HepG2 (cell line): Measurements from ENCODE around the gene DNASE1L2. TPM values are rescaled to one million over a fixed set of nuclear protein-coding genes. Genes with fewer than 3 reads are reported as not detected.
A peak's percentile ranks its signal among the peaks of the same experiment; 100 is the strongest.

Experiments
- DDIT3 ChIP-seq: sonication (generic); formaldehyde crosslinking; IDR thresholded peaks from 2 replicates; pipeline ENCODE4 v1.4.0; 2020; ENCODE audit warnings: mild to moderate bottlenecking, missing genetic modification reagents
- KLF9 ChIP-seq: IDR thresholded peaks from 2 replicates; pipeline ENCODE4 v1.6.1; 2016; ENCODE audit warnings: low read depth
- MED8 ChIP-seq: sonication (generic); formaldehyde crosslinking; IDR thresholded peaks from 2 replicates; pipeline ENCODE4 v1.8.1; 2023; ENCODE audit warnings: mild to moderate bottlenecking, missing genetic modification reagents; ENCODE audit not compliant: insufficient replicate concordance
- NFE2L1 ChIP-seq: sonication (generic); formaldehyde crosslinking; IDR thresholded peaks from 2 replicates; pipeline ENCODE4 v1.4.0; 2020; ENCODE audit warnings: missing genetic modification reagents, mild to moderate bottlenecking, borderline replicate concordance
- NRL ChIP-seq: sonication (generic); formaldehyde crosslinking; IDR thresholded peaks from 2 replicates; pipeline ENCODE4 v1.5.0; 2020; ENCODE audit warnings: missing genetic modification reagents, mild to moderate bottlenecking, moderate library complexity, borderline replicate concordance
- REPIN1 ChIP-seq: sonication (generic); formaldehyde crosslinking; IDR thresholded peaks from 2 replicates; pipeline ENCODE4 v1.8.0; 2022; ENCODE audit warnings: missing genetic modification reagents, low read depth, mild to moderate bottlenecking, borderline replicate concordance
- SALL2 ChIP-seq: sonication (generic); formaldehyde crosslinking; IDR thresholded peaks from 2 replicates; pipeline ENCODE4 v1.8.1; 2023; ENCODE audit warnings: mild to moderate bottlenecking, missing genetic modification reagents, inconsistent platforms
- YY1 ChIP-seq: IDR thresholded peaks from 2 replicates; pipeline ENCODE4 v1.6.1; 2011; ENCODE audit warnings: low read length, low read depth, moderate library complexity, mild to moderate bottlenecking; ENCODE audit not compliant: insufficient read depth, insufficient replicate concordance
- ZNF101 ChIP-seq: sonication (generic); formaldehyde crosslinking; IDR thresholded peaks from 2 replicates; pipeline ENCODE4 v1.4.0; 2020; ENCODE audit warnings: mild to moderate bottlenecking, low read depth, missing genetic modification reagents, borderline replicate concordance
- ZNF12 ChIP-seq: sonication (generic); formaldehyde crosslinking; IDR thresholded peaks from 2 replicates; pipeline ENCODE4 v1.5.0; 2020; ENCODE audit warnings: missing genetic modification reagents
- ZNF24 ChIP-seq: fragments of 450-650 bp; IDR thresholded peaks from 2 replicates; pipeline ENCODE4 v1.6.1; 2017; ENCODE audit warnings: antibody characterized with exemption, mild to moderate bottlenecking
- ZNF530 ChIP-seq: sonication (generic); formaldehyde crosslinking; IDR thresholded peaks from 2 replicates; pipeline ENCODE4 v1.5.0; 2020; ENCODE audit warnings: low read depth, mild to moderate bottlenecking, missing genetic modification reagents
- ZNF713 ChIP-seq: sonication (generic); formaldehyde crosslinking; IDR thresholded peaks from 2 replicates; pipeline ENCODE4 v1.4.0; 2020; ENCODE audit warnings: mild to moderate bottlenecking, missing genetic modification reagents
- ZSCAN22 ChIP-seq: sonication (generic); formaldehyde crosslinking; IDR thresholded peaks from 2 replicates; pipeline ENCODE4 v1.4.0; 2020; ENCODE audit warnings: mild to moderate bottlenecking, missing genetic modification reagents
- polyA plus RNA-seq, 8 experiments: library from polyadenylated mRNA; depleted of rRNA in 3 of 8; stranded (reverse) in 7 of 8; unstranded in 1 of 8; fragments of >200 nt; fragmentation: Illumina TruSeq in 4 of 8; extraction: Trizol in 4 of 8; gene quantifications; 2 replicates each; pipeline versions ENCODE4 v1.2.1 to v1.2.3, GENCODE V29; 2011 to 2016; ENCODE audit warnings: low read depth in 4 of 8, missing spikeins in 1 of 8, mixed read lengths in 1 of 8; ENCODE audit not compliant: insufficient read depth in 1 of 8
- total RNA-seq, 5 experiments: library from RNA; depleted of rRNA; stranded (reverse); fragments of >200 nt; fragmentation: Illumina TruSeq; extraction: Trizol; gene quantifications; 2 replicates each; pipeline ENCODE4 v1.2.3, GENCODE V29; 2016; ENCODE audit warnings: low read depth in 1 of 5
- TF ChIP-seq, protein P1 (sequence below): sonication (generic); formaldehyde crosslinking; IDR thresholded peaks from 2 replicates; pipeline ENCODE4 v1.4.0; 2020; ENCODE audit warnings: mild to moderate bottlenecking, missing genetic modification reagents
- TF ChIP-seq, protein P2 (sequence below): sonication (generic); IDR thresholded peaks from 2 replicates; pipeline ENCODE4 v1.6.1; 2016; ENCODE audit warnings: low read depth, borderline replicate concordance
- TF ChIP-seq, protein P3 (sequence below): sonication (generic); formaldehyde crosslinking; IDR thresholded peaks from 2 replicates; pipeline ENCODE4 v1.5.1; 2020; ENCODE audit warnings: missing genetic modification reagents, mild to moderate bottlenecking, borderline replicate concordance

The DNASE1L2 gene
- total and polyA plus RNA-seq, 2 of the 13 experiments (the other 11 are each of a cell fraction or from before 2014, with no cell fraction given) = 0.44 to 0.50 TPM

GRCh38 chr16:2205104-2205966 lies 30.9 kb upstream of the DNASE1L2 start, which contains the start of gene MLST8 (continued):
- TF ChIP-seq, protein P1, sequence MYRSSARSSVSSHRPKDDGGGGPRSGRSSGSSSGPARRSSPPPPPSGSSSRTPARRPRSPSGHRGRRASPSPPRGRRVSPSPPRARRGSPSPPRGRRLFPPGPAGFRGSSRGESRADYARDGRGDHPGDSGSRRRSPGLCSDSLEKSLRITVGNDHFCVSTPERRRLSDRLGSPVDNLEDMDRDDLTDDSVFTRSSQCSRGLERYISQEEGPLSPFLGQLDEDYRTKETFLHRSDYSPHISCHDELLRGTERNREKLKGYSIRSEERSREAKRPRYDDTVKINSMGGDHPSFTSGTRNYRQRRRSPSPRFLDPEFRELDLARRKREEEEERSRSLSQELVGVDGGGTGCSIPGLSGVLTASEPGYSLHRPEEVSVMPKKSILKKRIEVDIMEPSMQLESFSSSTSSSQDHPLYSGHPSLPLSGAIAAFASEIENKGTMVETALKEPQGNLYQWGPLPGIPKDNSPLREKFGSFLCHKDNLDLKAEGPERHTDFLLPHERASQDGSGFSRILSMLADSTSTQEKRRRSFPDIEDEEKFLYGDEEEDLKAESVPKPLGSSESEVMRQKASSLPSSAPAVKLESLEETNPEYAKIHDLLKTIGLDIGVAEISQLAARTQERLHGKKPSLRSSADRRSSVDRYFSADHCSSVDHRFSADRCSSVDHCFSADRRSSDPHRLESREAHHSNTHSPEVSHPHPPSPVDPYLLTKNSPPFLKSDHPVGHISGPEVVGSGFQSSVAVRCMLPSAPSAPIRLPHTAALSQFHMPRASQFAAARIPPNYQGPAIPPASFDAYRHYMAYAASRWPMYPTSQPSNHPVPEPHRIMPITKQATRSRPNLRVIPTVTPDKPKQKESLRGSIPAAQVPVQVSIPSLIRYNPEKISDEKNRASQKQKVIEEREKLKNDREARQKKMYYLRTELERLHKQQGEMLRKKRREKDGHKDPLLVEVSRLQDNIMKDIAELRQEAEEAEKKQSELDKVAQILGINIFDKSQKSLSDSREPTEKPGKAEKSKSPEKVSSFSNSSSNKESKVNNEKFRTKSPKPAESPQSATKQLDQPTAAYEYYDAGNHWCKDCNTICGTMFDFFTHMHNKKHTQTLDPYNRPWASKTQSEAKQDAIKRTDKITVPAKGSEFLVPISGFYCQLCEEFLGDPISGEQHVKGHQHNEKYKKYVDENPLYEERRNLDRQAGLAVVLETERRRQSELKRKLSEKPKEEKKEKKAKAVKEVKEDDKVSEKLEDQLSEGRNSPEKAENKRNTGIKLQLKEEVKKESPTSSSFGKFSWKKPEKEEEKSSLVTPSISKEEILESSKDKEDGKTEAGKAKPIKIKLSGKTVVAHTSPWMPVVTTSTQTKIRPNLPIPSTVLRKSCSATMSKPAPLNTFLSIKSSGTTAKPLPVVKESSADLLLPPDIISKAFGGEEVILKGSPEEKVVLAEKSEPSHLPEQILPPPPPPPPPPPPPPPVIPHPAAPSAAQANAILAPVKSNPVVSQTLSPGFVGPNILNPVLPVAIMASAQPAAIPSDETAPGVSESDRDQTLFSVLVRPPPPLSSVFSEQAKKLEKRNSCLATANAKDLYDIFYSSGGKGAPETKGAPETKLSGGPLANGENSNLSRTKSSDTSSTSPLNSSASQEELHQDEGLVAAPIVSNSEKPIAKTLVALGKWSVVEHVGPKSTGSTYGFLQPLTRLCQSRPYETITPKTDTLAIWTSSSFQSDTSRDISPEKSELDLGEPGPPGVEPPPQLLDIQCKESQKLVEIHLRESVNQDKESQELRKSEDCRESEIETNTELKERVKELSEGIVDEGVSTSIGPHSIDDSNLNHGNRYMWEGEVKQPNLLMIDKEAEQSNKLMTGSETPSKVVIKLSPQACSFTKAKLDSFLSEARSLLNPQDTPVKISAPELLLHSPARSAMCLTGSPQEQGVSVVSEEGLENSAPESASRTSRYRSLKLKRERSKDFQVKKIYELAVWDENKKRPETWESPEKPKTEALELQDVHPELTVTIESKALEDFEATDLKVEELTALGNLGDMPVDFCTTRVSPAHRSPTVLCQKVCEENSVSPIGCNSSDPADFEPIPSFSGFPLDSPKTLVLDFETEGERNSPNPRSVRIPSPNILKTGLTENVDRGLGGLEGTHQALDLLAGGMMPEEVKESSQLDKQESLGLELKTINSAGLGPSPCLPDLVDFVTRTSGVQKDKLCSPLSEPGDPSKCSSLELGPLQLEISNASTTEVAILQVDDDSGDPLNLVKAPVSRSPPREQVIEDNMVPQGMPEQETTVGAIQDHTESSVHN (CRISPR knock-in tag) = no peak
- peak; percentile 32; the same call in 1 of the 2 replicates for TF ChIP-seq NRL (CRISPR knock-in tag)
- TF ChIP-seq ZNF24 = no peak
- TF ChIP-seq YY1 = peak; percentile 84
- TF ChIP-seq MED8 = peak; percentile 62
- TF ChIP-seq ZNF713 = no peak
- peak; percentile 25; the same call in 1 of the 2 replicates for TF ChIP-seq NFE2L1 (CRISPR knock-in tag)
- TF ChIP-seq, protein P2, sequence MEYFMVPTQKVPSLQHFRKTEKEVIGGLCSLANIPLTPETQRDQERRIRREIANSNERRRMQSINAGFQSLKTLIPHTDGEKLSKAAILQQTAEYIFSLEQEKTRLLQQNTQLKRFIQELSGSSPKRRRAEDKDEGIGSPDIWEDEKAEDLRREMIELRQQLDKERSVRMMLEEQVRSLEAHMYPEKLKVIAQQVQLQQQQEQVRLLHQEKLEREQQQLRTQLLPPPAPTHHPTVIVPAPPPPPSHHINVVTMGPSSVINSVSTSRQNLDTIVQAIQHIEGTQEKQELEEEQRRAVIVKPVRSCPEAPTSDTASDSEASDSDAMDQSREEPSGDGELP = no peak
- no peak for TF ChIP-seq ZNF12
- TF ChIP-seq, protein P3, sequence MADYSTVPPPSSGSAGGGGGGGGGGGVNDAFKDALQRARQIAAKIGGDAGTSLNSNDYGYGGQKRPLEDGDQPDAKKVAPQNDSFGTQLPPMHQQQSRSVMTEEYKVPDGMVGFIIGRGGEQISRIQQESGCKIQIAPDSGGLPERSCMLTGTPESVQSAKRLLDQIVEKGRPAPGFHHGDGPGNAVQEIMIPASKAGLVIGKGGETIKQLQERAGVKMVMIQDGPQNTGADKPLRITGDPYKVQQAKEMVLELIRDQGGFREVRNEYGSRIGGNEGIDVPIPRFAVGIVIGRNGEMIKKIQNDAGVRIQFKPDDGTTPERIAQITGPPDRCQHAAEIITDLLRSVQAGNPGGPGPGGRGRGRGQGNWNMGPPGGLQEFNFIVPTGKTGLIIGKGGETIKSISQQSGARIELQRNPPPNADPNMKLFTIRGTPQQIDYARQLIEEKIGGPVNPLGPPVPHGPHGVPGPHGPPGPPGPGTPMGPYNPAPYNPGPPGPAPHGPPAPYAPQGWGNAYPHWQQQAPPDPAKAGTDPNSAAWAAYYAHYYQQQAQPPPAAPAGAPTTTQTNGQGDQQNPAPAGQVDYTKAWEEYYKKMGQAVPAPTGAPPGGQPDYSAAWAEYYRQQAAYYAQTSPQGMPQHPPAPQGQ (CRISPR knock-in tag) = peak; percentile 52; the same call in 1 of the 2 replicates
- no peak for TF ChIP-seq SALL2 (CRISPR knock-in tag)
- TF ChIP-seq DDIT3 (CRISPR knock-in tag) = no peak
- no peak for TF ChIP-seq ZNF530 (CRISPR knock-in tag)
- no peak for TF ChIP-seq ZNF101 (CRISPR knock-in tag)
- no peak for TF ChIP-seq ZSCAN22 (CRISPR knock-in tag)
- 0 out of 2 replicates have a peak, but pooled peaks have one; percentile 37 for TF ChIP-seq REPIN1 (CRISPR knock-in tag)
- no peak for TF ChIP-seq KLF9 (CRISPR knock-in tag)
